Endothelial cell of umbilical vein (primary cell): ENCODE results near the gene NAV2. TPM values are rescaled to one million over a fixed set of nuclear protein-coding genes. Genes with fewer than 3 reads are reported as not detected.

Source experiments
- BruUV-seq: library from RNA; stranded (reverse); fragments of 400-500 nt; replicated peaks from 2 replicates; lab custom pipeline; 2021; lab: Mats Ljungman, UMichigan
- CTCF ChIA-PET: fragments of 300-600, 350-600 bp; sonication (Branson Sonifier 250); formaldehyde crosslinking; loops from one replicate; lab custom pipeline; 2021; ENCODE audit warnings: antibody characterized with exemption, inconsistent platforms; lab: Charles Lee
- POLR2A ChIA-PET: fragments of 300-600, 350-600 bp; sonication (Branson Sonifier 250); formaldehyde crosslinking; loops from one replicate; lab custom pipeline; 2021; ENCODE audit warnings: antibody characterized with exemption, inconsistent platforms; lab: Charles Lee
- DNase-seq: peaks from one replicate; pipeline ENCODE4 v3.0.0-alpha.2; 2011; ENCODE audit warnings: low read depth, low spot score
- FAIRE-seq: peaks from 2 replicates; lab custom pipeline; 2011; peaks lifted over from hg19 to GRCh38; lab: Jason Lieb, UNC
- H2AFZ ChIP-seq: 2 replicates; pipeline ENCODE4 v1.6.0; 2012; ENCODE audit warnings: low read depth, low read length, control low read depth, inconsistent platforms
- H3K27ac ChIP-seq: 2 replicates; pipeline ENCODE4 v1.5.1; 2011; ENCODE audit warnings: low read depth, mild to moderate bottlenecking, control low read depth, low read length, moderate library complexity; ENCODE audit not compliant: insufficient read depth
- H3K27me3 ChIP-seq, 2 experiments: 2 replicates each; pipeline versions ENCODE4 v1.6.0 to v1.6.1; 2011; ENCODE audit warnings: low read length in 2 of 2, mixed read lengths in 1 of 2; ENCODE audit not compliant: control insufficient read depth in 2 of 2, insufficient read depth in 2 of 2
- H3K36me3 ChIP-seq, 2 experiments: 2 replicates in 1 of 2; 3 replicates in 1 of 2; pipeline ENCODE4 v1.5.1; 2011; ENCODE audit warnings: low read length in 2 of 2, mild to moderate bottlenecking in 1 of 2, moderate library complexity in 1 of 2; ENCODE audit not compliant: control insufficient read depth in 2 of 2, insufficient read depth in 2 of 2; ENCODE audit errors: extremely low read depth in 1 of 2
- H3K4me1 ChIP-seq: 3 replicates; pipeline ENCODE4 v1.5.1; 2011; ENCODE audit warnings: mild to moderate bottlenecking, low read length; ENCODE audit not compliant: control insufficient read depth, insufficient read depth; ENCODE audit errors: extremely low read depth
- H3K4me2 ChIP-seq: 2 replicates; pipeline ENCODE4 v1.6.1; 2011; ENCODE audit warnings: low read length, control low read depth, mixed read lengths; ENCODE audit not compliant: insufficient read depth
- H3K4me3 ChIP-seq, 3 experiments: fragments of 200-600 bp in 1 of 3; sonication (generic), shearing (Covaris generic) in 1 of 3; replicated peaks in 1 of 3; 2 replicates each; pipeline ENCODE4 v1.5.1; 2011 to 2016; ENCODE audit warnings: control low read depth in 3 of 3, low read length in 3 of 3, mild to moderate bottlenecking in 2 of 3, inconsistent platforms in 1 of 3, low read depth in 1 of 3, moderate library complexity in 1 of 3; ENCODE audit not compliant: insufficient read depth in 1 of 3
- H3K79me2 ChIP-seq: 2 replicates; pipeline ENCODE4 v1.6.0; 2012; ENCODE audit warnings: low read length, inconsistent platforms; ENCODE audit not compliant: control insufficient read depth, insufficient read depth
- H3K9ac ChIP-seq: replicated peaks from 2 replicates; pipeline ENCODE3; 2011; ENCODE audit warnings: low read length, control low read depth; ENCODE audit not compliant: insufficient read depth; ENCODE audit errors: extremely low read depth
- H3K9me1 ChIP-seq: replicated peaks from 3 replicates; pipeline ENCODE4 v1.6.0; 2011; ENCODE audit warnings: mild to moderate bottlenecking, low read length; ENCODE audit not compliant: control insufficient read depth, insufficient read depth; ENCODE audit errors: extremely low read depth
- H3K9me3 ChIP-seq: replicated peaks from 2 replicates; pipeline ENCODE4 v1.5.1; 2012; ENCODE audit warnings: low read length, inconsistent platforms; ENCODE audit not compliant: control insufficient read depth, insufficient read depth
- H4K20me1 ChIP-seq: replicated peaks from 2 replicates; pipeline ENCODE3; 2011; ENCODE audit warnings: mild to moderate bottlenecking, low read length; ENCODE audit not compliant: control insufficient read depth, insufficient read depth; ENCODE audit errors: extremely low read depth
- CTCF ChIP-seq, 2 donors: IDR thresholded peaks; 1 replicate in 1 of 2; 2 replicates in 1 of 2; pipeline ENCODE4 v1.5.1; 2011; ENCODE audit warnings: low read length in 2 of 2, mild to moderate bottlenecking in 2 of 2, moderate library complexity in 2 of 2, control low read depth in 1 of 2, inconsistent platforms in 1 of 2, low read depth in 1 of 2; ENCODE audit not compliant: insufficient read depth in 1 of 2; ENCODE audit errors: extremely low read depth in 1 of 2
- EZH2 ChIP-seq: IDR thresholded peaks from 2 replicates; pipeline ENCODE4 v1.6.1; 2012; ENCODE audit warnings: borderline replicate concordance, low read depth, mild to moderate bottlenecking, moderate library complexity, low read length, inconsistent platforms; ENCODE audit not compliant: severe bottlenecking
- FOS ChIP-seq: IDR thresholded peaks from 2 replicates; pipeline ENCODE4 v1.6.1; 2011; ENCODE audit warnings: mild to moderate bottlenecking, low read length, moderate library complexity, borderline replicate concordance; ENCODE audit not compliant: insufficient read depth
- GATA2 ChIP-seq: IDR thresholded peaks from 2 replicates; pipeline ENCODE4 v1.7.0; 2011; ENCODE audit warnings: low read depth, mild to moderate bottlenecking, moderate library complexity, mixed read lengths, low read length; ENCODE audit not compliant: insufficient read length, insufficient read depth
- JUN ChIP-seq: IDR thresholded peaks from 2 replicates; pipeline ENCODE4 v1.6.1; 2011; ENCODE audit warnings: borderline replicate concordance, low read depth; ENCODE audit not compliant: insufficient read length, insufficient read depth
- MAX ChIP-seq: IDR thresholded peaks from 2 replicates; pipeline ENCODE4 v1.6.1; 2011; ENCODE audit not compliant: insufficient read depth, insufficient read length
- MYC ChIP-seq: IDR thresholded peaks from one replicate; pipeline ENCODE4 v1.6.1; 2011; ENCODE audit warnings: mild to moderate bottlenecking, low read depth, low read length
- POLR2A ChIP-seq: IDR thresholded peaks from 2 replicates; pipeline ENCODE4 v1.6.1; 2012; ENCODE audit warnings: low read depth, mild to moderate bottlenecking, control low read depth, low read length
- POLR2AphosphoS5 ChIP-seq: IDR thresholded peaks from 2 replicates; pipeline ENCODE4 v1.6.1; 2012; ENCODE audit warnings: low read depth, mild to moderate bottlenecking, control low read depth, low read length, moderate library complexity; ENCODE audit not compliant: insufficient read depth
- dilution Hi-C: fragments of 300-500 bp; cut with MboI; formaldehyde crosslinking; loops from one replicate; pipeline ENCODE4 v1.15.0; 2019; ENCODE audit warnings: low sequenced_read_pairs; ENCODE audit not compliant: extremely low pct_ligation_motif_present
- intact Hi-C: fragments of 100-400 bp; cut with micrococcal nuclease; formaldehyde crosslinking; loops from one replicate; pipeline ENCODE4 v1.10.0; 2022
- polyA plus RNA-seq, 4 experiments: library from polyadenylated mRNA; depleted of rRNA in 3 of 4; stranded (reverse) in 3 of 4; unstranded in 1 of 4; fragments of >200 nt; gene quantifications; 2 replicates each; pipeline versions ENCODE4 v1.2.1 to v1.2.3, GENCODE V29; 2011 to 2012; ENCODE audit warnings: missing spikeins in 1 of 4
- total RNA-seq: library from RNA; stranded (reverse); gene quantifications from 2 replicates; pipeline ENCODE4 v1.2.3, GENCODE V29; 2021

NAV2 gene
- total and polyA plus RNA-seq, 2 donors (not counting 3 experiments of a cell fraction or from before 2014, with no cell fraction given) = 10.9 to 68.0 TPM

GRCh38 chr11:19872512-19873145 lies 160.0 kb downstream of the NAV2 start:
- Histone ChIP-seq H2AFZ (no peak overlapping the region), H3K9me1 (no peaks in the 10 kb centered on the region), H3K4me2 (no peak overlapping the region), H3K79me2 (peaks cover 5% of the 10 kb centered on the region), H3K4me1 (peaks cover 13% of the 10 kb centered on the region), H3K4me3 (no peak overlapping the region), H3K36me3 (peaks cover 0 to 3% of the 10 kb centered on the region in 2 experiments), H3K9me3 (no peaks in the 10 kb centered on the region), H3K9ac (no peak overlapping the region), H3K27ac (no peak overlapping the region), H3K27me3 (no peaks in the 10 kb centered on the region), H4K20me1 (no peaks in the 10 kb centered on the region)
- intact Hi-C loops = no loop called here
- no TSS peak for BruUV-seq
- DNase-seq = no peak
- ChIA-PET POLR2A (no interaction called here), CTCF (interaction anchor here (1.1 kb wide), 2 partner anchors 131 to 315 kb away, joined by 3 read pairs; no protein-coding TSS in a partner anchor)
- no peak for TF ChIP-seq FOS
- TF ChIP-seq GATA2 = no peak
- no peak for TF ChIP-seq EZH2
- no peak for TF ChIP-seq MYC
- TF ChIP-seq POLR2A = no peak
- TF ChIP-seq CTCF (IDR thresholded peaks at IDR 0.05; ENCODE audit: extremely low read depth in 1 of 2, insufficient read depth in 1 of 2, low read depth in 1 of 2, low read length in 2 of 2) = no peak
- no peak for TF ChIP-seq JUN
- TF ChIP-seq POLR2AphosphoS5 = no peak
- TF ChIP-seq MAX = no peak
- dilution Hi-C loops = no loop called here
- FAIRE-seq = no peak
